Measurements from ENCODE around the gene FBXL14.
A peak's percentile ranks its signal among the peaks of the same experiment; 100 is the strongest.

FBXL14 gene

DNA sequence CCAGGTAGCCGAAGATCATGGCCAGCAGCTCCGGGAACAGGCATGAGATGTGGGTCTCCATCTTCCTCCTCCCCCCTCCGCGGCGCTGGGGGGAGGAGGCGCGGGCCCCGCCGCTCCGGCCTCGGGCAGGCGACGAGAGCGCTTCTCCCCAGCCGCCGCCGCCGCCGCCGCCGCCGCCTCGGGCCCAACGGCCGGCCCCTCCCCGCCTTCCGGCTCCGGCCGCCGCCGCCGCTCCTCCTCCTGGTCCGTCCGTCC, 448 bp downstream of the FBXL14 start:
- Mint-ChIP-seq H3K9me3 (no peaks in the 10 kb centered on the region), H3K4me1 (peaks cover 36 to 51% of the 10 kb centered on the region in 2 donors), H3K4me3 (peak overlapping the region; percentile 89 to 95), H3K27ac (peak overlapping the region; percentile 92), H3K36me3 (peaks cover 13 to 29% of the 10 kb centered on the region in 2 donors), H3K27me3 (no peaks in the 10 kb centered on the region)
- DNase-seq (no peak), ATAC-seq (replicated peaks) (peak in 1 of 2 donors; percentile 72)

DNA sequence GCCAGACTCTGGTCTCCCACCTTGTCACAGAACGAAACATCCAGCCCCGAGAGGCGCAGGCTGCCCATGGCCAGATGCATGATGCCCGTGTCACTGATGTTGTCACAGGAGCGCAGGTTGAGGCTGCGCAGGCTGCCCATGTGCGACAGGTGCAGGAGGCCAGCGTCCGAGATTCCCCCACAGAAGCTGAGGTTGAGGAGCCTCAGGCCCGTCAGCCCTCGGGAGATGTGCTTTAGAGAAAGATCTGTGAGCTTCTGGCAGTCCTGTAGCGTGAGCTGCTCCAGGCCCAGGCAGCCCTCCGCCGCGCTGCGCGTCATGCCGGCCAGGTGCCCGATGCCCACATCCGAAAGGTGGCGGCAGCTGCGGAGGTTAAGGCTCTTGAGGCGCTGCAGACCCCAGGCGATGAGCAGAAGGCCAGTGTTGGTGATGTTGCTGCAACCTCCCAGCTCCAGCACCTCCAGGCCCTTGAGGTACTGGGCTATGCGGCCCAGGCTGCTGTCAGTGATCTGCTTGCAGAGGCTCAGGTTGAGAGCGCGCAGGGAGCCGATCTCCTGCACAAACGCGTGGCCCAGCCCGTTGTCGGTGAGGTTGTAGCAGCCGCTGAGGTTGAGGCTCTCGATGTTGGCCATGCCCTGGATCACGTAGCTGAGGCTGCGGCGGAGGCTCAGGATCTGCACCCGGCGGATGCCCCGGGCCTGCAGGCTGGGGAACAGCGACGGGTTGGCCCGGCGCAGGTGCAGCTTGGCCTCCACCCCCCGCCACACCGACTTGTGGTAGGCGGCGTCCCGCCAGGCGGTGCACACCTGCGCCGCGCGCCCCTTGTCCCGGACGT, 991 bp downstream of the FBXL14 start:
- ATAC-seq (replicated peaks) (peak; percentile 21 to 35), DNase-seq (peak; percentile 33)
- H3K4me3 Mint-ChIP-seq: peak overlapping the region; percentile 89 to 95
- H3K36me3 Mint-ChIP-seq: peaks cover 13 to 34% of the 10 kb centered on the region in 2 donors
- H3K27ac Mint-ChIP-seq: peak overlapping the region; percentile 92
- H3K27me3 Mint-ChIP-seq: no peaks in the 10 kb centered on the region
- H3K9me3 Mint-ChIP-seq: no peaks in the 10 kb centered on the region
- peaks cover 41 to 56% of the 10 kb centered on the region in 2 donors for H3K4me1 Mint-ChIP-seq

DNA sequence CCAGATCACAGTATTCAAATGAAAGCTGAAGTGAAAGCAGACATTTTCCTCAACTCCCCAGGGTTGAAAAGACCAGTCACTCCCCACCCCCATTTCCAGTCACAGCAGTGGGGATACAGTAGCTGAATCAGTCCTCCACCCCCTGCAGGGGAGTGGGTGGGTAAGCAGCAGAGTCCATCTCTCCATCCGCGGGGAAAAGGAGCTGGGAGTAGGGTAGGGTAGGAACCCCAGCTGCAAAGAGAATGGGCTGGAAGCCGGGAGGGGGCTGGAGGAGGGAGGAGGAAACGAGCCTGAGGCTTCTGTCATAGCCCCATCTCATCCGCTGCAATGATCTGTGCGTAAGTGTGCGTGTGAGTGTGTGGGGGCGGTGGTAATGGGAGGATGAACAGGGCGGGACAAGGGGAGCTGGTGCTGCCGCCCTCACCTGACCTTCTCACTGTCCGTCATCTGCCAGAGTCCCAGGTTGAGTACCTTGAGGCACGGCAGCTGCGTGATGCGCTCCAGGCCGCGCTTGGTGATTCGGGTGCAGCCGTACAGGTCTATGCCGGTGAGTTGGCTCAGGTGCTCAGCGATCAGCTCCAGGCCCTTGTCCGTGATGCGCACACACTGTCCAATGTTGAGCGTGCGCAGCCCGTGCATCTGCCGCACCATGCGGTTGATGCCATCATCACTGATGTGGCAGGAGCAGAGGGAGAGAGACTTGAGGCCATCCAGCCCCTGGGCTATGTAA, 1.8 kb downstream of the FBXL14 start:
- peaks cover 47 to 64% of the 10 kb centered on the region in 2 donors for H3K4me1 Mint-ChIP-seq

DNA sequence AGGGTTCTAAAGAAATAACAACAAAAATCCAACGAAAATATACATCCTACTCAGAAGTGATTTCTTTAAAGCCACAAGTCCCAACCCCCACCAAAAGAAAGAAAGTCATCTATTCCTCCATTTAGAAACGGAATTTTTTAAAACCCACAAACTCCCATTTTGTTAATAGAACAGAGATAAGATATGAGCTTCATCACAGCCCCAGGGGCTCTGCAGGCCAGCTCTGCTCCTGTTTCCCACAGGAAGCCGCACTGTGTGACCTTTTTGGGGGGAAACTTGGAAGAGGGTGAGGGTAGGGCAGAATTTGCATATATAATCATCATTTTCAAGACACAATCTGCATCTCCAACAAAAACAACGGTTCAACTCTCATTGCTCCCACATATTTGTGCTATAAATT, 2.8 kb downstream of the FBXL14 start:
- DNase-seq: no peak
- Mint-ChIP-seq H3K27ac (peak overlapping the region; percentile 90), H3K36me3 (peaks cover 13 to 36% of the 10 kb centered on the region in 2 donors), H3K9me3 (no peaks in the 10 kb centered on the region), H3K4me1 (peaks cover 47 to 67% of the 10 kb centered on the region in 2 donors), H3K27me3 (no peaks in the 10 kb centered on the region), H3K4me3 (peak overlapping the region; percentile 89 to 95)
- ATAC-seq (replicated peaks): no peak

More for the DNA sequence above, 1.8 kb downstream of the FBXL14 start:
- Mint-ChIP-seq H3K9me3 (no peaks in the 10 kb centered on the region), H3K27ac (peak overlapping the region; percentile 92), H3K36me3 (peaks cover 13 to 36% of the 10 kb centered on the region in 2 donors), H3K27me3 (no peaks in the 10 kb centered on the region), H3K4me3 (peak overlapping the region; percentile 89 to 95)
- ATAC-seq (replicated peaks) (peak; percentile 43 to 50), DNase-seq (peak; percentile 50)

DNA sequence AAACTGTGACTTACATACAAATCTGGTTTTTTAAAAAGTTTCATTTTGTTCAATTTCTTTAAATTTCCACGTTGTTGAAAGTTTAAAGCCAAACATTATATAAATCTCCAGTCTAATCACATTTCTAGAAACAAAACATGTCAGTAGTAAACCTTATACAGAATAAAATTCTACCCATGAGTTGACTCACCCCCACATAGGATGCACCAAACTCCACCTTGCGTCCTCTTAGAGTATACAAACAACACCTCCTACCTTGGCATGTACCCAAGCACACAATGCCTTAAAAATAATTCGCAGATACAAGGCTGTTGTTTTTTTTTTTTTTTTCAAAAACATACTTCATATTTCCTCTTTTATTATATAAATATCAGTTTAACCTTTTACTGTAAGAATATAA, 3.3 kb downstream of the FBXL14 start:
- H3K27me3 Mint-ChIP-seq: no peaks in the 10 kb centered on the region
- DNase-seq (no peak), ATAC-seq (replicated peaks) (no peak)
- H3K4me1 Mint-ChIP-seq: peaks cover 47 to 67% of the 10 kb centered on the region in 2 donors
- peak overlapping the region; percentile 58 to 69 for H3K4me3 Mint-ChIP-seq
- peaks cover 14 to 36% of the 10 kb centered on the region in 2 donors for H3K36me3 Mint-ChIP-seq
- H3K27ac Mint-ChIP-seq: peak overlapping the region; percentile 10
- no peaks in the 10 kb centered on the region for H3K9me3 Mint-ChIP-seq

DNA sequence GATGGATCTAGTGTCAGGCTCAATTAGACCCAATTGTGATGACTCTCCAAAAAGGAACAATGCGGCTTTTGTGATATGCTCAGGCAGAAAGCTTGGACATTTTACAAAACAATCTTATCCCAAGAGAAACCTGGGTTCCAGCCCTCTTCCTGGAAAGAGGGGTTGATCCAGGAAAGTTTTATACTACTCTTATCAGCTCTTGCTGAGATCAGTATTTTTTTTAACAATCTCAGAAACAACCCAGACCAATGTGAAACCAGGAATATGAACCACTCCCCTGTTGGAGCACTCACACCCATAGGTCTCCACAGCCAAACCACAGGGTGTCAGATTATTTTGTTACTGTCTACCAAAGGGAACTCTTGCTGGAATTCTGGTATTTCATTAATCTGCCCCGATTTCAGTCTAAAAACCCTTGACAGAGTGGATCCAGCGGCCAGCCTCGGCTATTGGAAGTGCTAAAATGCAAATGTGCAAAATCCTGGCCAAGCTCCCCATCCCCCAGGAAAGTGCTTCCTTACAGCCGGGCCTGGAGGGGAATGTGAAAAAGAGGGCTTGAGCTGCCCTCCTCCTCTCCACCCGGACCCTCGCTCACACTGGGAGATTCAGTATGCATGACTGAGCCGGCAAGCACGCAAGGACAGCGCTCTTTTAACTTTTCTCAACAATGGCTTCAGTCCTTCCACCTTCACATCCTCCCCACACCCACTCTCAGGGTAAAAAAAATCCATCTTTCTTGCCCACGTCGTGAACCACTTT, 4.0 kb downstream of the FBXL14 start:
- no peak for DNase-seq
- Mint-ChIP-seq H3K9me3 (no peaks in the 10 kb centered on the region), H3K4me3 (peak overlapping the region; percentile 58 to 69), H3K36me3 (peaks cover 14 to 36% of the 10 kb centered on the region in 2 donors), H3K27me3 (no peaks in the 10 kb centered on the region), H3K4me1 (peaks cover 46 to 65% of the 10 kb centered on the region in 2 donors), H3K27ac (peak overlapping the region; percentile 10)
- ATAC-seq (replicated peaks): no peak

DNA sequence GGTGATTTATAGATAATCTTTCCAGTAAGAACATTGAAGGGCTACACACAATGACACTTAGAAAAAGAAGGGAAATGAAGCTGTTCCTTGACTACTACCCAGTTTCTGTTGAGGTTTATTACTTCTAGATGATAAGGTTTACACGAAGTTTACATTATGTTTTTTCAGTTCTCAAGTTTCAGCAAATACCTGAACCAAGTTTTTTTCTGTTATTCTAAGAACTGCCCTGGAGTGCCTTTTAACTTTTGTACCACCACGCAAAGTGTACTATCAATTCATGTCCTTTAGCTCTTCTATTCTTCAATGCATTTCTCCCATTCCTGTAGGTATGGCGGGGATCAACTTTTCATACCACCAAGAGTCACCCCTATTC, 5.8 kb downstream of the FBXL14 start:
- Mint-ChIP-seq H3K4me3 (peak overlapping the region; percentile 70 to 77), H3K4me1 (peaks cover 43 to 66% of the 10 kb centered on the region in 2 donors), H3K9me3 (no peaks in the 10 kb centered on the region)

DNA sequence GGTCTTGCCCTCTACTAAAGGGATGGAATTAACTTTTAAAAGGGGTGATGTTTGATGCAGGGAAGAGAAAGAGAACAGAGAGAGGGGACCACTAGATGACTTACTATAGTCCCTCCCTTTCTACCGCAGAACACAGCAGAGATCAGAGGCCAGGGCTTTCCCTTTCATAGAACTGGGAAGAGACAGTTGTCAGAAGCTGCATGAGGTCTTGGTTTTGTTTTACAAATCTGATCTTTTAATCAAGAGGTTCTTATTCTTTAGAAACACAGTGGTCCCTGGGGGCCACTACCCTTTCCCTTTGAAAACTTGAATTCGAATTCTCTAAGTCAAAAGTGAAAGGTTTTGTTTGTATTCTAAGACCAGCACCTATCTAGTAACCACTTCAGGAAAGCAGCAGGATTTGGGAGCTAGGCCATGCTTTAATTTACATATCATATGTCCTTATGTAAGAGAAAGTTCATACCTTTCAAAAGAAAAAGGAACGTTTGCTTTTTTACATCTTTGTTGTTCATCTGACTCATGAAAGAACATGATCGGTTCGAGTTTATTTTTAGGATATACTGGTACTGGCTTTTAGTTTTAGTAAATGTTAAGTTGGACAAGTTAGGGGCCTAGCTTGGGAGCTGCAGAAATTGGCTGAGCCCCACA, 6.3 kb downstream of the FBXL14 start:
- peak overlapping the region; percentile 51 for H3K27ac Mint-ChIP-seq
- DNase-seq (no peak), ATAC-seq (replicated peaks) (peak in 1 of 2 donors; percentile 29)
- peak overlapping the region; percentile 70 to 77 for H3K4me3 Mint-ChIP-seq
- H3K4me1 Mint-ChIP-seq: peaks cover 44 to 68% of the 10 kb centered on the region in 2 donors
- no peaks in the 10 kb centered on the region for H3K27me3 Mint-ChIP-seq
- H3K36me3 Mint-ChIP-seq: peaks cover 14 to 30% of the 10 kb centered on the region in 2 donors
- no peaks in the 10 kb centered on the region for H3K9me3 Mint-ChIP-seq

More for the DNA sequence above, 5.8 kb downstream of the FBXL14 start:
- no peak for ATAC-seq (replicated peaks)
- Mint-ChIP-seq H3K36me3 (peaks cover 14 to 32% of the 10 kb centered on the region in 2 donors), H3K27ac (peak overlapping the region; percentile 51), H3K27me3 (no peaks in the 10 kb centered on the region)
- no peak for DNase-seq

DNA sequence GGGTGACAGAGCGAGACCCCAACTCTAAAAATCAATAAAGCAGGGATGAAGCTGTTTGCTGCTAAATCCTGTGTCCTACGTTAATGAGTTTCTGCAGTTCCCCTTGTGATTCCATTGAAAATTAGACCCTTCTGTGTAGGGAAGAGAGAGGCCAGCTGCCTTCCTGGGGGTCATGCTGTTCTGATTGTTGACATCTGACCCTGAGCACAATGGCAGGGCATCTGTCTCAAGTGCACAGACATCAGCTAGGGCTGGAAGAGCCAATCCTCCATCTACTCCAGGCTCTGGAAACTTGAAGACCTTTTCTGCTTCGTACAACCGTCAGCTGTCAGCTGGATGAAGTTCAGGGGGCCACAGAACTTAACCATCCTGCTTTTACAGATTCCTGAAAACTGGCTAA, 10.1 kb downstream of the FBXL14 start:
- Mint-ChIP-seq H3K27me3 (no peaks in the 10 kb centered on the region), H3K4me1 (peaks cover 26 to 51% of the 10 kb centered on the region in 2 donors), H3K36me3 (peaks cover 1 to 13% of the 10 kb centered on the region in 2 donors), H3K9me3 (no peaks in the 10 kb centered on the region), H3K4me3 (no peak overlapping the region), H3K27ac (no peak overlapping the region)
- DNase-seq (no peak), ATAC-seq (replicated peaks) (no peak)

DNA sequence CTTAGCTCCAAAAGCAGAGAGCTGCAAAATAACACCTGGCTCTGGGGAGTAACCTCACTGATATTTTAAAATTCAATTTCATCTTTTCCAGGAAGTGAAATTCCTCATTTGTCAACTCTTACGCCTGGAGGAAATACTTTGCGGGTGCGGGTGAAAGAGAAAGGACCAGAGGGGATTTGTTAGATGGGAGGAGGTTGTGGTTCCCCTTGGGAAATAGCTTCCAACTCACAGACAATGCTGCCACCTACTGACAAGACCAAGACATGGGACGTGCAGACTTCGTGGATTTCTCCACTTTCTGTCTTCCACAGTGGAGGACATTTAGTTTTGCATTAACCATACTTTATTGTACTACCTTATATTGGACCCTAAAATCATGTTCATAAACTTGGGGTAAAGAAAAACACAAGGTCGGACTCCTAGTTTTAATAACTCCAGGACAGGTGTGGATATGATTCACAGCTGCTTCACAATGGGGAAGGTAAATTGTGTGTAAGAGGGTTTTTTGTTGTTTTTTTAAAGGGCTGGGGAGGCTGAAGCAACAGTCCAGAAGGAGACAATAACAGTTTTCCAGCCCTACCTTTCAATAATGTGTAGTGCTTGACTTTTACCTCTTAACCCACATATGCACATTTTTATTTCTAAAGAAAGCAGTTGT, 10.8 kb downstream of the FBXL14 start:
- ATAC-seq (replicated peaks) (peak; percentile 89 to 90), DNase-seq (peak; percentile 75)
- Mint-ChIP-seq H3K36me3 (peaks cover 1 to 9% of the 10 kb centered on the region in 2 donors), H3K4me1 (peaks cover 22 to 46% of the 10 kb centered on the region in 2 donors), H3K27me3 (no peaks in the 10 kb centered on the region), H3K9me3 (no peaks in the 10 kb centered on the region), H3K4me3 (peak overlapping the region; percentile 65 to 66), H3K27ac (no peak overlapping the region)

DNA sequence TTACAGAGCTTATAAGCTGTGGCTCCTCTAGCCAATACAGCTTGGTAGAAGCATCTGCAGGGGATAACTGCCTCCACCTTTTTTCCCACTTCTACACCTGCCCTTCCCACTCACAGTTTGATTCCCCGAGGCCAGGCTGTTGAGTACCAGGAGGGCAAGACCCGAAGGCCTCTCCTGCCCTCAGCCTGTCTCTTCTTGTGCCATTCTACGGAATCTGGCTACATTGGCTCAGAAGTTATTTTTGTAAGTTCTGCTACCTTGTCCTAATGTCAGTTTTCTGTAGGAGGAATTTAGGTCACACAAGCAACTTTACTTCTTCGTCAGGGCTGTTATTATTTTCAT, 11.7 kb downstream of the FBXL14 start:
- no peaks in the 10 kb centered on the region for H3K27me3 Mint-ChIP-seq
- H3K27ac Mint-ChIP-seq: no peak overlapping the region
- no peak overlapping the region for H3K4me3 Mint-ChIP-seq
- no peaks in the 10 kb centered on the region for H3K9me3 Mint-ChIP-seq
- ATAC-seq (replicated peaks) (no peak), DNase-seq (no peak)
- H3K4me1 Mint-ChIP-seq: peaks cover 17 to 38% of the 10 kb centered on the region in 2 donors
- peaks cover 1 to 6% of the 10 kb centered on the region in 2 donors for H3K36me3 Mint-ChIP-seq

DNA sequence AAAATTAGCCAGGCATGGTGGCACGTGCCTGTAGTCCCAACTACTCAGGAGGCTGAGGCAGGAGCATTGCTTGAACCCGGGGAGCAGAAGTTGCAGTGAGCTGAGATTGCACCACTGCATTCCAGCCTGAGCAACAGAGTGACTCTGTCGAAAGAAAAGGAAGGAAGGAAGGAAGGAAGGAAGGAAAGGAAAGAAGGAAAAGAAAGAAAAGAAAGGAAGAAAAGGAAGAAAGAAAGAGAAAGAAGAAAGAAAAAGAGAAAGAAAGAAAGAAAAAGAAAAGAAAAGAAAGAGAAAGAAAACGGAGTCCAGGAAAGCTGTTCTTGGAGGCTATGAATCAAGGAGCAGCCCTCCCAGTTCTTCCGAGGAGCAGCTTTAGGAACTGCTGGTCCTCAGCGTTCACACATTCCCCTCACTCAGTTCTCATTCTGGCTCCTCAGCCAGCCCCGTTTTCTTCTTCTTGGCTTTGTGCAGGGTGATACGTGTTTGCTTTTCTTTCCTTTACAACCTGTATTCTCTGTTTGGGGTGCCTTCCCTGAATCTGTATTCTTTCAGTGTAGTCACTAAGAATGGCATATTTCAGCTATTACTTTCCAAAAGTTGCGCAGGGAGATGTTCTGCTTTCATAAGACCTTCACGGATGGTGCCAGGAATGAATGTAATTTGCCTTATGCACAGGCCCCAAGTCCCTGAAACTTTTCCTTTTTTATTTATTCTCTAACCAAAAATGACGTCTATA, 12.2 kb downstream of the FBXL14 start:
- no peak overlapping the region for H3K27ac Mint-ChIP-seq
- no peak overlapping the region for H3K4me3 Mint-ChIP-seq

DNA sequence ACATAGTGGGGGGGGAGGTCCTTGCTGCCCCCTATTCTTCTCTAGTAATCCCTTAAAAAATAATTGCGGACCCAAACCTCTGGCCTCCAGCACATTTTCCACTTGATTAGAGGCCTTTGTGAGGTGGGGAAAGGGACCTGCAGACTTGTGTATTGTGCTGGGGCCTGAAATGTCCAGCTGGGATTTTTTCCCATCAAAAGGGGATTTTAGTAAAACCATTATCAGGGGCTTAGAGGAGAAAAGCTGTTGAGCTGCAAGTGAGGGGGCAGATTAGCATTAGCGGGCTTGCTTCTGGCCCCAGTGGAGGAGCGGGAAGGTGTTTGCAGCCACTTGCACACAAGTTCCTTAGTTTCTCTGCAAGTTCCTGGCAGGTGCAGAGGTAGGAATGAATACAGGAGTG, 13.9 kb downstream of the FBXL14 start:
- DNase-seq (no peak), ATAC-seq (replicated peaks) (no peak)
- H3K36me3 Mint-ChIP-seq: peaks cover 0 to 6% of the 10 kb centered on the region in 2 donors
- H3K27ac Mint-ChIP-seq: no peak overlapping the region
- H3K9me3 Mint-ChIP-seq: no peaks in the 10 kb centered on the region
- no peaks in the 10 kb centered on the region for H3K27me3 Mint-ChIP-seq
- H3K4me3 Mint-ChIP-seq: no peak overlapping the region
- H3K4me1 Mint-ChIP-seq: peaks cover 24 to 50% of the 10 kb centered on the region in 2 donors

More for the DNA sequence above, 12.2 kb downstream of the FBXL14 start:
- DNase-seq (no peak), ATAC-seq (replicated peaks) (no peak)
- Mint-ChIP-seq H3K9me3 (no peaks in the 10 kb centered on the region), H3K36me3 (peaks cover 1 to 6% of the 10 kb centered on the region in 2 donors), H3K27me3 (no peaks in the 10 kb centered on the region), H3K4me1 (peaks cover 19 to 34% of the 10 kb centered on the region in 2 donors)

All from stimulated activated naive B cell treated with anti-CD40 and anti-IgM and Interleukin-4, amounts not matched to agents 10 μg/mL and 1 μg/mL and 100 μg/mL, for 72 hours (primary cell).